ENCODE results near the gene SASH1. TPM values are rescaled to one million over a fixed set of nuclear protein-coding genes. Genes with fewer than 3 reads are reported as not detected.
"Not testable (repeated sequence)": the region's sequence is repeated elsewhere in the genome, so short reads cannot be mapped to it uniquely, and the experiment has no call there.

The SASH1 gene
- total RNA-seq, 1 experiment from 2014 or later: 6.6 TPM

DNA sequence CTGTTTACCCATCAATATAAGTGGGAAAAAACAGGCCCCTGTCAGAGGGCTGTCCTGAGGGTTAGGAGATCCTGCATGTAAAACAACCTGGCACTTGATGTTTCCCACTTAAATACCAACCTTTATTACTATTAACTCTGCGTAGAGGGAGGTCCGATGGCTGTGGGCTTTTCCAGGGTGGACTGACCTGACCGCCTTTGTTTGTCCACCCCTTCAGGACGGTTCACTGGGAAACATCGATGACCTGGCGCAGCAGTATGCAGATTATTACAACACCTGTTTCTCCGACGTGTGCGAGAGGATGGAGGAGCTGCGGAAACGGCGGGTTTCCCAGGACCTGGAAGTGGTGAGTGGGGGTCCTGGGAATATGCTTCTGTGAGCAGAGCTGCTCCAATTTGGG, 47.3 kb downstream of the SASH1 start:
- BruUV-seq (replicated peaks): no TSS peak
- ATAC-seq: no peak
- POLR2A ChIA-PET: no interaction called here

DNA sequence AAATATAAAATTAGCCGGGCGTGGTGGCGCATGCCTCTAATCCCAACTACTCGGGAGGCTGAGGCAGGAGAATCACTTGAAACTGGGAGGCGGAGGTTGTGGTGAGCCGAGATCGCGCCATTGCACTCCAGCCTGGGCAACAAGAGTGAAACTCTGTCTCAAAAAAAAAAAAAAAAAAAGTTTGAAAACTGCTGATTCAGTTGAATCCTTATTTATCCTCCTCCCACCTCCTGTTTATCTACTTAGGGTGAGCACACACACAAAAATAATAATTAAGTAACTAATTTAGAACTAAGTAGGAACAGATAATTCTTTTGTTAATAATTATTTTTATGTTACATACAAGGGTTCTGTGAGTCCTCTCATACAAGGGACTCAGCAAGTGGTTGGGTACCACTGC, 49.5 kb downstream of the SASH1 start:
- in situ Hi-C loops (cut with HindIII; ENCODE audit: low pct_unique_long_range_greater_than_20kb, low sequenced_read_pairs); H3K27me3 ChIP-seq (ENCODE audit: control insufficient read depth, insufficient read depth, low read length); H3K9me3 ChIP-seq (ENCODE audit: control insufficient read depth, insufficient read depth, low read depth, low read length); H3K4me3 ChIP-seq (ENCODE audit: low read depth in 2 of 2, low read length in 2 of 2); H3K36me3 ChIP-seq (ENCODE audit: control insufficient read depth, insufficient read depth, low read length); ATAC-seq; DNase-seq (ENCODE audit: low read depth, low spot score); intact Hi-C loops (cut with micrococcal nuclease; ENCODE audit: unreplicated experiment); BruUV-seq (replicated peaks); POLR2A ChIA-PET; CTCF ChIA-PET; H3K27ac ChIP-seq (ENCODE audit: low read length); H3K4me1 ChIP-seq (ENCODE audit: control insufficient read depth, insufficient read depth, low read length): not testable (repeated sequence)

More for the DNA sequence above, 47.3 kb downstream of the SASH1 start:
- Histone ChIP-seq H3K27ac (ENCODE audit: low read length) (no peak overlapping the region), H3K4me1 (ENCODE audit: control insufficient read depth, insufficient read depth, low read length) (no peaks in the 10 kb centered on the region), H3K36me3 (ENCODE audit: control insufficient read depth, insufficient read depth, low read length) (no peaks in the 10 kb centered on the region), H3K27me3 (ENCODE audit: control insufficient read depth, insufficient read depth, low read length) (no peaks in the 10 kb centered on the region), H3K4me3 (ENCODE audit: low read depth in 2 of 2, low read length in 2 of 2) (no peak overlapping the region), H3K9me3 (ENCODE audit: control insufficient read depth, insufficient read depth, low read depth, low read length) (no peaks in the 10 kb centered on the region)
- intact Hi-C loops (cut with micrococcal nuclease; ENCODE audit: unreplicated experiment) (no loop called here), in situ Hi-C loops (cut with HindIII; ENCODE audit: low pct_unique_long_range_greater_than_20kb, low sequenced_read_pairs) (no loop called here)
- DNase-seq (ENCODE audit: low read depth, low spot score): no peak
- TF ChIP-seq, protein P1, sequence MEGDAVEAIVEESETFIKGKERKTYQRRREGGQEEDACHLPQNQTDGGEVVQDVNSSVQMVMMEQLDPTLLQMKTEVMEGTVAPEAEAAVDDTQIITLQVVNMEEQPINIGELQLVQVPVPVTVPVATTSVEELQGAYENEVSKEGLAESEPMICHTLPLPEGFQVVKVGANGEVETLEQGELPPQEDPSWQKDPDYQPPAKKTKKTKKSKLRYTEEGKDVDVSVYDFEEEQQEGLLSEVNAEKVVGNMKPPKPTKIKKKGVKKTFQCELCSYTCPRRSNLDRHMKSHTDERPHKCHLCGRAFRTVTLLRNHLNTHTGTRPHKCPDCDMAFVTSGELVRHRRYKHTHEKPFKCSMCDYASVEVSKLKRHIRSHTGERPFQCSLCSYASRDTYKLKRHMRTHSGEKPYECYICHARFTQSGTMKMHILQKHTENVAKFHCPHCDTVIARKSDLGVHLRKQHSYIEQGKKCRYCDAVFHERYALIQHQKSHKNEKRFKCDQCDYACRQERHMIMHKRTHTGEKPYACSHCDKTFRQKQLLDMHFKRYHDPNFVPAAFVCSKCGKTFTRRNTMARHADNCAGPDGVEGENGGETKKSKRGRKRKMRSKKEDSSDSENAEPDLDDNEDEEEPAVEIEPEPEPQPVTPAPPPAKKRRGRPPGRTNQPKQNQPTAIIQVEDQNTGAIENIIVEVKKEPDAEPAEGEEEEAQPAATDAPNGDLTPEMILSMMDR (IDR thresholded peaks at IDR 0.05): no peak
- TF ChIP-seq POLR2AphosphoS5 (IDR thresholded peaks at IDR 0.05; ENCODE audit: low read depth, low read length) (no peak), TCF7L2 (IDR thresholded peaks at IDR 0.05; ENCODE audit: low read depth, low read length) (no peak), SIN3A (IDR thresholded peaks at IDR 0.05; ENCODE audit: borderline replicate concordance, insufficient read depth, low read depth, low read length) (no peak)
- TF ChIP-seq, protein P2, sequence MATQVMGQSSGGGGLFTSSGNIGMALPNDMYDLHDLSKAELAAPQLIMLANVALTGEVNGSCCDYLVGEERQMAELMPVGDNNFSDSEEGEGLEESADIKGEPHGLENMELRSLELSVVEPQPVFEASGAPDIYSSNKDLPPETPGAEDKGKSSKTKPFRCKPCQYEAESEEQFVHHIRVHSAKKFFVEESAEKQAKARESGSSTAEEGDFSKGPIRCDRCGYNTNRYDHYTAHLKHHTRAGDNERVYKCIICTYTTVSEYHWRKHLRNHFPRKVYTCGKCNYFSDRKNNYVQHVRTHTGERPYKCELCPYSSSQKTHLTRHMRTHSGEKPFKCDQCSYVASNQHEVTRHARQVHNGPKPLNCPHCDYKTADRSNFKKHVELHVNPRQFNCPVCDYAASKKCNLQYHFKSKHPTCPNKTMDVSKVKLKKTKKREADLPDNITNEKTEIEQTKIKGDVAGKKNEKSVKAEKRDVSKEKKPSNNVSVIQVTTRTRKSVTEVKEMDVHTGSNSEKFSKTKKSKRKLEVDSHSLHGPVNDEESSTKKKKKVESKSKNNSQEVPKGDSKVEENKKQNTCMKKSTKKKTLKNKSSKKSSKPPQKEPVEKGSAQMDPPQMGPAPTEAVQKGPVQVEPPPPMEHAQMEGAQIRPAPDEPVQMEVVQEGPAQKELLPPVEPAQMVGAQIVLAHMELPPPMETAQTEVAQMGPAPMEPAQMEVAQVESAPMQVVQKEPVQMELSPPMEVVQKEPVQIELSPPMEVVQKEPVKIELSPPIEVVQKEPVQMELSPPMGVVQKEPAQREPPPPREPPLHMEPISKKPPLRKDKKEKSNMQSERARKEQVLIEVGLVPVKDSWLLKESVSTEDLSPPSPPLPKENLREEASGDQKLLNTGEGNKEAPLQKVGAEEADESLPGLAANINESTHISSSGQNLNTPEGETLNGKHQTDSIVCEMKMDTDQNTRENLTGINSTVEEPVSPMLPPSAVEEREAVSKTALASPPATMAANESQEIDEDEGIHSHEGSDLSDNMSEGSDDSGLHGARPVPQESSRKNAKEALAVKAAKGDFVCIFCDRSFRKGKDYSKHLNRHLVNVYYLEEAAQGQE (IDR thresholded peaks at IDR 0.05; ENCODE audit: insufficient read depth in 1 of 2, low read depth in 2 of 2, low read length in 1 of 2): no peak
- CTCF ChIA-PET: no interaction called here

DNA sequence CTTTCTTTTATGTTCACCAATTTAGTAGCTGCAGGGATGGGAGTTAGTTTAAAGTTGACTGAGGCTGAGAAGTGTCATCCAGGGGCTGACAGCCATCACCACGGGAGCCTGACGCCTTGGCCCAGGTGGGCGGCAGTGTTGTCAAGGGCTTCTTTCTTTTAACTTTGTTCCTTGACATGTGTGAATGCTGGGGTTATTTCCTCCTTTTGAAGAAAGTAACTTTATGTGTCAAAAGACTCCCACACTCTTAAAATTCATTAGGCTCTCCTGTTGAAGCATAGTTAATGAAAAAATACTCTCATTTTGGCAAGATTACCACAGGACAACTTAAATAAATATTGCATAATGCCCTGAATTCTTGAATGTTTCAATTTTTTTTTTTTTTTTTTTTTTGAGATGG, 50.0 kb downstream of the SASH1 start:
- no peak for ATAC-seq
- H3K36me3 ChIP-seq (ENCODE audit: control insufficient read depth, insufficient read depth, low read length): no peaks in the 10 kb centered on the region
- no peaks in the 10 kb centered on the region for H3K27me3 ChIP-seq (ENCODE audit: control insufficient read depth, insufficient read depth, low read length)
- H3K4me1 ChIP-seq (ENCODE audit: control insufficient read depth, insufficient read depth, low read length): no peaks in the 10 kb centered on the region
- DNase-seq (ENCODE audit: low read depth, low spot score): no peak
- no TSS peak for BruUV-seq (replicated peaks)
- ChIA-PET POLR2A (no interaction called here), CTCF (no interaction called here)
- H3K4me3 ChIP-seq (ENCODE audit: low read depth in 2 of 2, low read length in 2 of 2): no peak overlapping the region
- no peak overlapping the region for H3K27ac ChIP-seq (ENCODE audit: low read length)
- TF ChIP-seq SIN3A (IDR thresholded peaks at IDR 0.05; ENCODE audit: borderline replicate concordance, insufficient read depth, low read depth, low read length) (no peak), TCF7L2 (IDR thresholded peaks at IDR 0.05; ENCODE audit: low read depth, low read length) (no peak), POLR2AphosphoS5 (IDR thresholded peaks at IDR 0.05; ENCODE audit: low read depth, low read length) (no peak)
- TF ChIP-seq, protein P2 (IDR thresholded peaks at IDR 0.05; ENCODE audit: insufficient read depth in 1 of 2, low read depth in 2 of 2, low read length in 1 of 2): no peak
- TF ChIP-seq, protein P1 (IDR thresholded peaks at IDR 0.05): no peak
- intact Hi-C loops (cut with micrococcal nuclease; ENCODE audit: unreplicated experiment): no loop called here
- no peaks in the 10 kb centered on the region for H3K9me3 ChIP-seq (ENCODE audit: control insufficient read depth, insufficient read depth, low read depth, low read length)
- in situ Hi-C loops (cut with HindIII; ENCODE audit: low pct_unique_long_range_greater_than_20kb, low sequenced_read_pairs): no loop called here
